Measurements from ENCODE around the gene TNIK.
A peak's percentile ranks its signal among the peaks of the same experiment; 100 is the strongest.

Gene TNIK

DNA sequence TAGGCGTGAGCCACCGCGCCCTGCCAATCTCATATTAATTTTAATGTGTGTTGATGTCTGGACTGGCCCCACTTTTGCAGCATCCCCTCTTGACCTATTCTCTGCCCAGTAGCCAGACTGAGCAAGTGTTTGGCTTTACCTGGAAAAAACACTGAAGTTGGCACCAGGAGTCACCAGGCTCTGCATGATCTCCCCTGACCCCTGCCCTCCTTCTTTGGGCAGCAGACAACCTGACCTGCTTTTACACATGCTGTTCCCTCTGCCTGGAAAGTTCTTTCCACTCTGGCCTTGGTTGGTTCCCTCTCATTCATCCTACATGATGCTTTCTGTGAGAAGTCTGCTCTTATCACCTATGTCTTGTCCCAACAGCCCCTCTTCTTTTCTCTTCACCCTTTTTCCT lies 365.8 kb downstream of the TNIK start:
- no peak for DNase-seq (ENCODE audit: low read depth)
- no peak overlapping the region for H3K4me3 ChIP-seq (ENCODE audit: control insufficient read depth, low read depth, low read length)
- TF ChIP-seq, protein P1, sequence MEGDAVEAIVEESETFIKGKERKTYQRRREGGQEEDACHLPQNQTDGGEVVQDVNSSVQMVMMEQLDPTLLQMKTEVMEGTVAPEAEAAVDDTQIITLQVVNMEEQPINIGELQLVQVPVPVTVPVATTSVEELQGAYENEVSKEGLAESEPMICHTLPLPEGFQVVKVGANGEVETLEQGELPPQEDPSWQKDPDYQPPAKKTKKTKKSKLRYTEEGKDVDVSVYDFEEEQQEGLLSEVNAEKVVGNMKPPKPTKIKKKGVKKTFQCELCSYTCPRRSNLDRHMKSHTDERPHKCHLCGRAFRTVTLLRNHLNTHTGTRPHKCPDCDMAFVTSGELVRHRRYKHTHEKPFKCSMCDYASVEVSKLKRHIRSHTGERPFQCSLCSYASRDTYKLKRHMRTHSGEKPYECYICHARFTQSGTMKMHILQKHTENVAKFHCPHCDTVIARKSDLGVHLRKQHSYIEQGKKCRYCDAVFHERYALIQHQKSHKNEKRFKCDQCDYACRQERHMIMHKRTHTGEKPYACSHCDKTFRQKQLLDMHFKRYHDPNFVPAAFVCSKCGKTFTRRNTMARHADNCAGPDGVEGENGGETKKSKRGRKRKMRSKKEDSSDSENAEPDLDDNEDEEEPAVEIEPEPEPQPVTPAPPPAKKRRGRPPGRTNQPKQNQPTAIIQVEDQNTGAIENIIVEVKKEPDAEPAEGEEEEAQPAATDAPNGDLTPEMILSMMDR (conservative IDR thresholded peaks at IDR 0.05; ENCODE audit: control insufficient read depth, insufficient read depth, low read depth, low read length): no peak

DNA sequence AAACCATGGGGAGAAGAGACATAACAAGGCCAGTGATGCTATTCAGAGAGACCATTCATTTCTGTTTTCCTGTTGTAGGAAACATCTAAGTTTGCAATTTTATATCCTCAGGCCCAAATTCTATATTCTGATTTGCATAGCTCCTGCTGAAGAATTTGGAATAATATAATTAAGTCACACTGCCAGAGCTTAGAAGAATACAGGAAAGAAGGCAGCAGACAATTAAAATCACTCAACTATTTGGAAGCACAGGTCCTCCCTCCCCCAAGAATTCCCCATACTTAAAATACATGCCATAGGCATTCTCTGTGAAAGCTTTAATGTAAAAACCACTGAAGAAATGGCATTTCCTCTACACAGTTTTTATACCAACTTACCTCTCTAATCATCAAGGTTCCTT lies 366.7 kb downstream of the TNIK start:
- DNase-seq (ENCODE audit: low read depth): no peak
- H3K4me3 ChIP-seq (ENCODE audit: control insufficient read depth, low read depth, low read length): no peak overlapping the region
- TF ChIP-seq, protein P1 (conservative IDR thresholded peaks at IDR 0.05; ENCODE audit: control insufficient read depth, insufficient read depth, low read depth, low read length): no peak

DNA sequence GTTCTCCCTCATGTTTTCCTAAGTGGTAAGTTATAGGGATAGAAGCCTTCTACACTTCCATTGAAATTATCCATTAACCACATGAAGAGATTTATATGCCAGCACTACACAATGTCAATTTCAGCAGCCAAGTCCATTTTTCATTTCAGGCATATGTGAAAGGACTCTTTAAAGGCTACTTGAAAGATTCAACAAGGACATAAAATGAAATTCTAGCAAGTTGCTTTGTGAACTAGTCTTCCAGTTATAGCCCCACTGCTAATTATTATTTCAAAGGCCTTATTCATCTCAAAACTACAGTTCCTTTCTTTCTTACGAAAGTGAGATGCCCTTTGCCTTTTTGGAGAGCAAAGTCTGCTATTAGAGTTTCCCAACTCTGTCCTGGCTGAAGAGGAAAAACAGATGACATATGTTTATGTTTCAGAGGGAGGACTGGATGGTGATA lies 367.7 kb downstream of the TNIK start:
- DNase-seq (ENCODE audit: low read depth): peak; percentile 40
- no peak overlapping the region for H3K4me3 ChIP-seq (ENCODE audit: control insufficient read depth, low read depth, low read length)
- TF ChIP-seq, protein P1 (conservative IDR thresholded peaks at IDR 0.05; ENCODE audit: control insufficient read depth, insufficient read depth, low read depth, low read length): no peak

DNA sequence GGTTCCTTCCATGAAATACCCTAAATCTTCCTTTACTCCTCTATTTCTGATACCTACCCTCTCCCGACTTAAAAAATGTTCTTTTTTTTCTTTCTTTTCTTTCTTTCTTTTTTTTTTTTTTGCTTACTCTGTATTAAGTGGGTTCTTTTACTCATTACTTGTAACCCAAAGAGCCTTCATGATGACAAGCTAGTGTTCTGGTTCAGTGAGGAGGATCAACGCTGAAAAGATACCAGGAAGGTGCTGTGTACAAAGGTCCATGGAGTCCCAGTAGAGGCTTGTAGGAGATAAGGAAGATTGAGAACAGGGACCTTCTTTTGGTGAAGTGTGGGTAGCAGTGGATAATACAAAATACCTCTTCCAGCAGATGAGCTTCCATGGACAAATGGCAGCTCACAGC lies 369.9 kb downstream of the TNIK start:
- TF ChIP-seq, protein P1 (conservative IDR thresholded peaks at IDR 0.05; ENCODE audit: control insufficient read depth, insufficient read depth, low read depth, low read length): no peak
- no peak overlapping the region for H3K4me3 ChIP-seq (ENCODE audit: control insufficient read depth, low read depth, low read length)
- DNase-seq (ENCODE audit: low read depth): no peak

DNA sequence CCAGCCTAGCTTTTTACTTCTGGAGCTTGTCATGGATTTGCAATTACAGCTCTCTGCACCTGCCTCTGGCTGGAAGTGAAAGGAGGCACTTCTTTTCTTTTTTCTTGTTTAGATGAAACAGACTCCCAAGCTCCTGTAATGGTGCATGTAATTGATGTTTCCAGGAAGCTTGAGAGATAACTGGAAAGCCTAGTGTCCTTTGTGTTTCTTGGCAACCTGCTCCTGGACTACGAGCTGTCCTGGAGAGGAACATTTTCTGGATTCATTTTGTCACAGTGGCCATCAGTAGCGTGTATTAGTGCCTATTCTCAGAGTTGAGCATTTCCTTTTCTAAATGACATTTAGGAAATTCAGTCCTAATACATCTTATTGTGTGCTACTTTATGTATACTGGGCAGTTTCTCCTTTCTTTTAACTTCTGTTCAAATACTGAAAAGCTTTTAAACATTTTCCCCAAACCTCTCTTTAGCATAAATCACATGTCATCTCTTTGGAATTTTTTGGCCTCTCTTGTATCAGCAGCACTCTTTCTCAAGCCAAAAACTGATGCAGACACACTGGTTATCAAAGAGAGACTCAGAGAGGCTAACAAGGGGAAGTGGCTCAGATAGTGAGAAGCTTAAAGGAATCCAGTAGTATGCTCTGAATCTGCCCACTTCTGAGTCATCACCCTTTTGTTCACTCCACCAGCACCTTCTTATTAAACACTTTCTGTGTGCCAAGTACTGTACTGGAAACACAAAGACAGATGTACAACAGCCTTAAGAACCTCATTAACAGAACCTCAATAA lies 371.0 kb downstream of the TNIK start:
- no peak overlapping the region for H3K4me3 ChIP-seq (ENCODE audit: control insufficient read depth, low read depth, low read length)
- TF ChIP-seq, protein P1 (conservative IDR thresholded peaks at IDR 0.05; ENCODE audit: control insufficient read depth, insufficient read depth, low read depth, low read length): no peak
- DNase-seq (ENCODE audit: low read depth): peak; percentile 93

DNA sequence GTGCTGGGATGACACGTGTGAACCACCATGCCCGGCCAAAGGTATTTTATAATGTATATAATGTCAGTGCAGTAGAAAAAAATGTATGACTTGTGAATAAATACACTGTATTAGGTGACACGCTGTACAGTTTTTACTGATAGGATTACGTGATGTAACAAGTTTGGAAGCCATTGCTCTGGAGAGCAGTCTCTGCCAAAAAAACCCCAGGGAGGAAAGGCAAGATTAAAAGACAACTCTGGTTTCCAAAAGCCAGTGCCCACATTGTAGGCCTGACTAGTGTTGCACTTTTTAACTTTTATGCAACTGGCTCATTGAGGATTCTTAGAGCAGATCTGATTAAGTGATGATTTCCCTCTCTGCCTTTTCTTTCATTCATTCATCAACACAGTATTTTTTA lies 371.7 kb downstream of the TNIK start:
- peak; percentile 22 for DNase-seq (ENCODE audit: low read depth)
- TF ChIP-seq, protein P1 (conservative IDR thresholded peaks at IDR 0.05; ENCODE audit: control insufficient read depth, insufficient read depth, low read depth, low read length): no peak
- no peak overlapping the region for H3K4me3 ChIP-seq (ENCODE audit: control insufficient read depth, low read depth, low read length)

Measured in fibroblast of mammary gland (primary cell).